ENCODE results near the gene TBC1D22A. TPM values are rescaled to one million over a fixed set of nuclear protein-coding genes. Genes with fewer than 3 reads are reported as not detected.

The TBC1D22A gene
- total and polyA plus RNA-seq, 2 donors (not counting 3 experiments of a cell fraction or from before 2014, with no cell fraction given): 26.1 to 32.4 TPM

- H3K4me2 ChIP-seq (ENCODE audit: insufficient read depth, low read length): no peak overlapping the region
- no peaks in the 10 kb centered on the region for H4K20me1 ChIP-seq (replicated peaks; ENCODE audit: control insufficient read depth, extremely low read depth, insufficient read depth, low read length)
- dilution Hi-C loops (cut with MboI; ENCODE audit: extremely low pct_ligation_motif_present, low sequenced_read_pairs) (no loop called here), intact Hi-C loops (cut with micrococcal nuclease) (no loop called here)
- CTCF ChIA-PET: no interaction called here
- no peak overlapping the region for H3K9ac ChIP-seq (replicated peaks; ENCODE audit: extremely low read depth, insufficient read depth, low read length)
- no TSS peak for BruUV-seq (replicated peaks)
- no peak overlapping the region for H2AFZ ChIP-seq (ENCODE audit: low read depth, low read length)
- TF ChIP-seq GATA2 (IDR thresholded peaks at IDR 0.05; ENCODE audit: insufficient read depth, insufficient read length, low read depth, low read length): no peak
- TF ChIP-seq MYC (IDR thresholded peaks at IDR 0.05; ENCODE audit: low read depth, low read length): no peak
- TF ChIP-seq POLR2AphosphoS5 (IDR thresholded peaks at IDR 0.05; ENCODE audit: insufficient read depth, low read depth, low read length): no peak
- TF ChIP-seq CTCF (IDR thresholded peaks at IDR 0.05; ENCODE audit: extremely low read depth in 1 of 2, insufficient read depth in 1 of 2, low read depth in 1 of 2, low read length in 2 of 2): no peak
- no peak for TF ChIP-seq POLR2A (IDR thresholded peaks at IDR 0.05; ENCODE audit: low read depth, low read length)
- no peak for TF ChIP-seq FOS (IDR thresholded peaks at IDR 0.05; ENCODE audit: borderline replicate concordance, insufficient read depth, low read length)
- TF ChIP-seq EZH2 (IDR thresholded peaks at IDR 0.05; ENCODE audit: borderline replicate concordance, low read depth, low read length, severe bottlenecking): no peak
- no peak for TF ChIP-seq JUN (IDR thresholded peaks at IDR 0.05; ENCODE audit: borderline replicate concordance, insufficient read depth, insufficient read length, low read depth)
- TF ChIP-seq MAX (IDR thresholded peaks at IDR 0.05; ENCODE audit: insufficient read depth, insufficient read length): no peak
- no peaks in the 10 kb centered on the region for H3K27me3 ChIP-seq (ENCODE audit: control insufficient read depth in 2 of 2, insufficient read depth in 2 of 2, low read length in 2 of 2)
- H3K9me3 ChIP-seq (replicated peaks; ENCODE audit: control insufficient read depth, insufficient read depth, low read length): no peaks in the 10 kb centered on the region
- no peaks in the 10 kb centered on the region for H3K4me1 ChIP-seq (ENCODE audit: control insufficient read depth, extremely low read depth, insufficient read depth, low read length)
- H3K36me3 ChIP-seq (ENCODE audit: control insufficient read depth in 2 of 2, extremely low read depth in 1 of 2, insufficient read depth in 2 of 2, low read length in 2 of 2): no peaks in the 10 kb centered on the region
- H3K79me2 ChIP-seq (ENCODE audit: control insufficient read depth, insufficient read depth, low read length): no peaks in the 10 kb centered on the region
- no peak overlapping the region for H3K27ac ChIP-seq (ENCODE audit: insufficient read depth, low read depth, low read length)
- FAIRE-seq (no peak), DNase-seq (ENCODE audit: low read depth, low spot score) (no peak)
- H3K9me1 ChIP-seq (replicated peaks; ENCODE audit: control insufficient read depth, extremely low read depth, insufficient read depth, low read length): no peaks in the 10 kb centered on the region
- no peak overlapping the region for H3K4me3 ChIP-seq (replicated peaks in 1 of 3; ENCODE audit: insufficient read depth in 1 of 3, low read depth in 1 of 3, low read length in 3 of 3)
- POLR2A ChIA-PET: no interaction called here
Measured at GRCh38 chr22:46962406-46962805, 200.0 kb downstream of the TBC1D22A start.
